ENCODE measurements around the gene SUSD3. TPM values are rescaled to one million over a fixed set of nuclear protein-coding genes. Genes with fewer than 3 reads are reported as not detected.

Gene SUSD3
- total and polyA plus RNA-seq, 10 of the 15 experiments (the other 5 are each of a cell fraction or from before 2014, with no cell fraction given): 2.5 to 92.0 (median 31.1) TPM

- peaks cover 12% of the 10 kb centered on the region for H3K4me1 ChIP-seq (ENCODE audit: control insufficient read depth, insufficient read depth, low read length)
- no peak for DNase-seq (ENCODE audit: low read depth, low spot score)
- peaks cover 2% of the 10 kb centered on the region; the same call in 2 of the 3 replicates for H3K9me3 ChIP-seq (replicated peaks; ENCODE audit: control insufficient read depth, insufficient read depth, low read length)
- in situ Hi-C loops (cut with MboI): loop anchor here (5.0 kb wide), 1 partner anchor 195 kb away; no protein-coding TSS in a partner anchor
- ChIA-PET CTCF (interaction anchor here (1.0 to 7.8 kb wide), 13 partner anchors 11 to 459 kb away, joined by 3 to 130 read pairs (median 10); partner anchors contain the start of genes CARD19 and NINJ1), SMC1A (ENCODE audit: uncharacterized antibody, unreplicated experiment) (interaction anchor here (0.9 to 3.3 kb wide), 13 partner anchors 10 to 459 kb away, joined by 3 to 28 read pairs (median 4); partner anchors contain the start of gene CARD19), POLR2A (interaction anchor here (1.0 to 2.5 kb wide), 3 partner anchors 9 to 458 kb away, joined by 4 to 11 read pairs (median 5); partner anchors contain the start of gene CARD19), RAD21 (ENCODE audit: unreplicated experiment) (interaction anchor here (1.1 to 6.8 kb wide), 8 partner anchors 11 to 151 kb away, joined by 3 to 77 read pairs (median 7); partner anchors contain the start of gene CARD19)
- H2AFZ ChIP-seq (ENCODE audit: control insufficient read depth, low read depth, low read length): no peak overlapping the region
- intact Hi-C loops (cut with micrococcal nuclease; ENCODE audit: unreplicated experiment): loop anchor here (2.0 to 5.0 kb wide), 2 partner anchors 47 to 855 kb away; no protein-coding TSS in a partner anchor
- H3K4me2 ChIP-seq (ENCODE audit: control insufficient read depth, insufficient read depth): no peak overlapping the region
- no peaks in the 10 kb centered on the region for H3K27me3 ChIP-seq (replicated peaks in 1 of 2; ENCODE audit: control insufficient read depth in 2 of 2, insufficient read depth in 2 of 2, low read length in 1 of 2)
- H3K36me3 ChIP-seq (ENCODE audit: control insufficient read depth in 2 of 2, insufficient read depth in 2 of 2, low read length in 1 of 2): peaks cover 0 to 6% of the 10 kb centered on the region in 2 experiments; a peak in 2 of 4 replicates
- no peak overlapping the region for H3K4me3 ChIP-seq
- 62% methylated on average over 6 of the region's 6 CpGs for WGBS (ENCODE audit: insufficient coverage, insufficient replicate concordance, low lambda C conversion rate, missing lambda C conversion rate)
- H3K27ac ChIP-seq (ENCODE audit: control insufficient read depth, insufficient read depth): no peak overlapping the region
- H4K20me1 ChIP-seq (ENCODE audit: control insufficient read depth, insufficient read depth): no peaks in the 10 kb centered on the region
- no peak for FAIRE-seq
- ATAC-seq: no peak
- H3K9ac ChIP-seq (ENCODE audit: control insufficient read depth, insufficient read depth, low read length): no peak overlapping the region
- no peaks in the 10 kb centered on the region; the same call in 1 of the 2 replicates for H3K79me2 ChIP-seq (ENCODE audit: control insufficient read depth, insufficient read depth, low read length)
- BruUV-seq (replicated peaks): no TSS peak
- TF ChIP-seq FOS (IDR thresholded peaks at IDR 0.05; ENCODE audit: borderline replicate concordance, extremely low read depth, insufficient read length) (no peak), PAX8 (IDR thresholded peaks at IDR 0.05) (no peak), FOXK2 (IDR thresholded peaks at IDR 0.05) (no peak), NFIC (IDR thresholded peaks at IDR 0.05; ENCODE audit: low read depth, low read length) (no peak), NFXL1 (IDR thresholded peaks at IDR 0.05; ENCODE audit: borderline replicate concordance) (no peak), SUPT20H (IDR thresholded peaks at IDR 0.05; ENCODE audit: borderline replicate concordance, control insufficient read depth, low read depth, low read length) (no peak), SREBF1 (IDR thresholded peaks at IDR 0.05; ENCODE audit: low read length) (no peak), CHD1 (IDR thresholded peaks at IDR 0.05; ENCODE audit: low read depth, low read length) (no peak)
These were observed 49.3 kb downstream of the SUSD3 start for GRCh38 chr9:93107825-93108161.
